ENCODE measurements around the gene SPRED2. TPM values are rescaled to one million over a fixed set of nuclear protein-coding genes. Genes with fewer than 3 reads are reported as not detected.

SPRED2 gene
- total RNA-seq, 4 donors from 2014 or later: 12.5 to 21.2 (median 13.8) TPM

DNA sequence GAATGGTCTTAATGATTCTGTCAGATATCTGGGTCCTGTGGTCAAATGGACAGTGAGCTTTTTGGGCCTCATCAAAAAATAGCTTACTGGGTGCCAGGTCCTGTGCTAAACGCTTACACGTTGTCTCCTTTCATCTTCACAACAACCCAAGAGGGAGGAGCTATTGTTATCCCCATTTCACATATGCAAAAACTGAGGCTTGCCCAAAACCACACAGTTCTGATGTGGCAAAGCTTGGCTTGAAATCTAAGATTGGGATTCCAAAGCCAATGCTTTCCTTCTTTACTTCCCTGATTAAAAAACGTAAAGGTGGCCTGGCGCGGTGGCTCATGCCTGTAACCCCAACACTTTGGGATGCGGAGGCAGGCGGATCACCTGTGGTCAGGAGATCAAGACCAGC, 135.4 kb downstream of the SPRED2 start:
- no peak for ATAC-seq
- TF ChIP-seq, protein P1, sequence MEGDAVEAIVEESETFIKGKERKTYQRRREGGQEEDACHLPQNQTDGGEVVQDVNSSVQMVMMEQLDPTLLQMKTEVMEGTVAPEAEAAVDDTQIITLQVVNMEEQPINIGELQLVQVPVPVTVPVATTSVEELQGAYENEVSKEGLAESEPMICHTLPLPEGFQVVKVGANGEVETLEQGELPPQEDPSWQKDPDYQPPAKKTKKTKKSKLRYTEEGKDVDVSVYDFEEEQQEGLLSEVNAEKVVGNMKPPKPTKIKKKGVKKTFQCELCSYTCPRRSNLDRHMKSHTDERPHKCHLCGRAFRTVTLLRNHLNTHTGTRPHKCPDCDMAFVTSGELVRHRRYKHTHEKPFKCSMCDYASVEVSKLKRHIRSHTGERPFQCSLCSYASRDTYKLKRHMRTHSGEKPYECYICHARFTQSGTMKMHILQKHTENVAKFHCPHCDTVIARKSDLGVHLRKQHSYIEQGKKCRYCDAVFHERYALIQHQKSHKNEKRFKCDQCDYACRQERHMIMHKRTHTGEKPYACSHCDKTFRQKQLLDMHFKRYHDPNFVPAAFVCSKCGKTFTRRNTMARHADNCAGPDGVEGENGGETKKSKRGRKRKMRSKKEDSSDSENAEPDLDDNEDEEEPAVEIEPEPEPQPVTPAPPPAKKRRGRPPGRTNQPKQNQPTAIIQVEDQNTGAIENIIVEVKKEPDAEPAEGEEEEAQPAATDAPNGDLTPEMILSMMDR (IDR thresholded peaks at IDR 0.05): no peak
- TF ChIP-seq POLR2AphosphoS5 (IDR thresholded peaks at IDR 0.05): no peak
- Histone ChIP-seq H3K27me3 (no peaks in the 10 kb centered on the region), H3K27ac (no peak overlapping the region), H3K9me3 (no peaks in the 10 kb centered on the region), H3K4me3 (no peak overlapping the region), H3K36me3 (no peaks in the 10 kb centered on the region), H3K4me1 (peaks cover 0 to 45% (median 20%) of the 10 kb centered on the region in 3 donors)
- WGBS, 2 donors (ENCODE audit: low coverage in 1 of 2): 91 to 100% methylated on average over 6 to 7 of the region's 7 CpGs

DNA sequence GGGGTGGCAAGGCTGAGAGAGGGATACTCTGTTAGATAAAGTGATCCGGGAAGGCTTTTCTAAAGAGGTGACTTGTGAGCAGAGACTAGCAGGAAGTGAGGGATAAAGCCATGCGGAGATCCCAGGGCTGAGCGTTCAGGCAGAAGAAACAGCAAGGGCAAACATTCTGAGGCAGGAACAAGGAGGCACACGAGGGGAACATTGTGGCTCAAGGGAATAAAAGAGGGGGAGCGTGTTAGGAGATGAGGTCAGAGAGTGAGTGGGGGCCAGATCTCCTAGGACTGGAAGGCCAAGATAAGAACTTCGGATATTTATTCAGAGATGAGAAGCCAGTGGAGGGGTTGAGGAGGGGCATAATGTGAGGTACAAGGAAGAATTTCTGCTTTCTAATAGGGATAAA, 137.7 kb downstream of the SPRED2 start:
- no peaks in the 10 kb centered on the region for H3K9me3 ChIP-seq
- TF ChIP-seq, protein P1 (IDR thresholded peaks at IDR 0.05): no peak
- no peak overlapping the region for H3K27ac ChIP-seq
- no peaks in the 10 kb centered on the region for H3K36me3 ChIP-seq
- H3K4me3 ChIP-seq: no peak overlapping the region
- WGBS, 2 donors (ENCODE audit: low coverage in 1 of 2): 53 to 64% methylated on average over 4 to 6 of the region's 6 CpGs
- H3K4me1 ChIP-seq: peaks cover 0 to 25% (median 4%) of the 10 kb centered on the region in 3 donors
- H3K27me3 ChIP-seq: no peaks in the 10 kb centered on the region
- no peak for ATAC-seq

DNA sequence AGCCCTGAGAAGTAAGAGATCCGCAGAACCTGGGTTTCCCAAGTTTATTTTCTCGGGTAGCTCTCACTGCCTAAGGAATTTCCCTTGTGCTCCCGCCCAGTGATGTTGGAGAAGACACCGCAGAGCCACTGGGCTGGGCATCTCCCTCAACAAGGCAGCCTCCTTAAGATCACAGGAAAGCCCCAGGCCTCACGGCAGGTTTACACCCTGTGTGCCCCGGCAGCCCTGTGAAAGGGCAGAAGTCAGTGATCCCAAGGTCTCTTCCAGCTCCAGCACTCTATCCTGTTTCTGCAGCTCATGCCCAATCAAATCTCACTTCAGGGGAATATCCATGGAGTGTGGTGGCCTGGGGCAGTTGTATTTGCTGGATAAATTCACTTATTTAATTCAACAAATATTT, 138.3 kb downstream of the SPRED2 start:
- ATAC-seq: no peak
- H3K4me1 ChIP-seq: peaks cover 0 to 19% (median 0%) of the 10 kb centered on the region in 3 donors
- WGBS, 2 donors (ENCODE audit: low coverage in 1 of 2): no CpG with 5 or more reads among the region's 6 CpGs
- TF ChIP-seq POLR2AphosphoS5 (IDR thresholded peaks at IDR 0.05) (no peak), POLR2A (IDR thresholded peaks at IDR 0.05) (no peak), EP300 (IDR thresholded peaks at IDR 0.05) (no peak)
- TF ChIP-seq, protein P1 (IDR thresholded peaks at IDR 0.05): no peak
- H3K27ac ChIP-seq: no peak overlapping the region
- H3K27me3 ChIP-seq: no peaks in the 10 kb centered on the region
- H3K36me3 ChIP-seq: no peaks in the 10 kb centered on the region
- no peak overlapping the region for H3K4me3 ChIP-seq
- no peaks in the 10 kb centered on the region for H3K9me3 ChIP-seq

GRCh38 chr2:65293376-65293775, 139.0 kb downstream of the SPRED2 start:
- 88 to 100% methylated on average over 3 to 4 of the region's 5 CpGs for WGBS, 2 donors (ENCODE audit: low coverage in 1 of 2)
- H3K4me1 ChIP-seq: peaks cover 0 to 18% (median 0%) of the 10 kb centered on the region in 3 donors
- no peaks in the 10 kb centered on the region for H3K27me3 ChIP-seq
- no peaks in the 10 kb centered on the region for H3K36me3 ChIP-seq
- ATAC-seq: no peak
- H3K4me3 ChIP-seq: no peak overlapping the region
- no peak overlapping the region for H3K27ac ChIP-seq
- no peak for TF ChIP-seq POLR2AphosphoS5 (IDR thresholded peaks at IDR 0.05)
- TF ChIP-seq EP300 (IDR thresholded peaks at IDR 0.05): no peak
- no peak for TF ChIP-seq POLR2A (IDR thresholded peaks at IDR 0.05)
- TF ChIP-seq, protein P1 (IDR thresholded peaks at IDR 0.05): no peak
- no peaks in the 10 kb centered on the region for H3K9me3 ChIP-seq

GRCh38 chr2:65292461-65293011, 139.9 kb downstream of the SPRED2 start:
- Histone ChIP-seq H3K9me3 (no peaks in the 10 kb centered on the region), H3K27ac (no peak overlapping the region), H3K4me1 (peaks cover 0 to 18% (median 0%) of the 10 kb centered on the region in 3 donors), H3K4me3 (no peak overlapping the region), H3K36me3 (no peaks in the 10 kb centered on the region), H3K27me3 (no peaks in the 10 kb centered on the region)
- ATAC-seq: no peak
- TF ChIP-seq POLR2AphosphoS5 (IDR thresholded peaks at IDR 0.05) (no peak), POLR2A (IDR thresholded peaks at IDR 0.05) (no peak), EP300 (IDR thresholded peaks at IDR 0.05) (no peak)
- TF ChIP-seq, protein P1 (IDR thresholded peaks at IDR 0.05): no peak
- WGBS, 2 donors (ENCODE audit: low coverage in 1 of 2): 11 to 66% methylated on average over 5 to 13 of the region's 21 CpGs
